ENCODE measurements around the gene ADRA2C. TPM values are rescaled to one million over a fixed set of nuclear protein-coding genes. Genes with fewer than 3 reads are reported as not detected.

Gene ADRA2C
- polyA plus RNA-seq, 12 donors: 1.2 to 2.7 (median 1.8) TPM; not detected in 2

DNA sequence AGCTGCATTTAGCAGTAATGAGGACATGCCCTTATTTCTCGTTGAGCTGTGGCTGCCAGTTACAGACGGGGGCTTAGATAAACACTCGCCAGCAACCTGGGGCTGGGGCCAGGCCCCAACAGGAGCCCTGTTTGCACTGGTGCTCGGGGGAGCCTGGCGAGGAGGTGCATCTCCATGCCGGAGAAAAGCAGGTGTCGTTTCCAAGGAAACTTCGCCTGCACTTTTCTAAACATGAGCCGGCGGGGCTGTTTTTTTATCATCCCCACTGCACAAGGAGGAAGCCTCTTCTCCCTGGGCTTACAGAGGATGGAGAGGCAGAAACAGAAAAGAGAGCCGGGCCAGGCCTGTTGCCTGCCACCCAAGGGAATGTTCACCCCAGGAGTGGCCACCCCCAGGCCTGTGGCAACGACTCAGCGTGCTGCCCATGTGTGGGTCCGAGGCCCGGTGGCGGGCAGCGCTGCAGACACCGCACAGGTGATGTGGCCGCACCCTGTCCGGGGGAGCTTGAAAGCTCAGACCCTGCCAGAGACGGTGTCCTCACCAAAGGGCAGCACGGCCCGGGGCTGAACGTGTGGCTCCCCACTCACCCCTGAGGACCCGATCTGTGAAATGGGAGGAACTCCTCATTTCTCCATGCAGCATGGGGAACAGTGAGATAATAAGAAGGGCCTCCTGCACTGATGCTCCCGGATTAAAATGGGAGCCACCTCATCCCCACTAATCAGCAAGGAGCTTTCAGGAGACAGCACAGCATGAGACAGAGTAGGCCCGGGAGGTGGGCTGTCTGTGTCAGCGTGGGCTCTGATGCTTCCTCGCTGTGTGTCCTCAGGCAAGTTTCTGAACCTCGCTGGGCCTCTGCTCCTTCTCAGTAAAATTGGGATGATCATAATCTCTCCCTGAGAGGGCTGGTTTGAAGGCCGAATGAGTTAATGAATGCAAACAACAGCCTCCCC is 33.8 kb upstream of the ADRA2C start:
- no peak for DNase-seq

DNA sequence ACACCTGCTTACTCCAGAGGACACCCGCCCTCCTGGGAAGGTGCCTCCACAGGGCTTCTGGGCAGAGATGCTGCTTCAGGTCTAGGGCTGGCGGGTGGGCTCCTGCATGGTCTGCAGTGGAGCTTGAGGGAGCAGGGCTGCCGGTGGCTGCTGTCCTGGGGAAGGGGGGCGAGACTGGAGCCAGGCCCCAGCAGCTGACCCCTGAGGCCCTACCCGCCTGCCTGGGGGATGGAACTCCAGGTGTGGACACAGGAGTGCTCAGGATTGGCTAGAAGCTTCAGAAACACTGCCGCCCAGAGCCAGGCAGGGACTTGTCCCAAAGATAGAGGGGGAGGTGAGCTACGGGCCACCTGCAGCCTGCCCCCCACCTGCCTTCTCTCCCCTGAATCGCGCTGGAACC is 33.0 kb upstream of the ADRA2C start:
- no peak for DNase-seq

DNA sequence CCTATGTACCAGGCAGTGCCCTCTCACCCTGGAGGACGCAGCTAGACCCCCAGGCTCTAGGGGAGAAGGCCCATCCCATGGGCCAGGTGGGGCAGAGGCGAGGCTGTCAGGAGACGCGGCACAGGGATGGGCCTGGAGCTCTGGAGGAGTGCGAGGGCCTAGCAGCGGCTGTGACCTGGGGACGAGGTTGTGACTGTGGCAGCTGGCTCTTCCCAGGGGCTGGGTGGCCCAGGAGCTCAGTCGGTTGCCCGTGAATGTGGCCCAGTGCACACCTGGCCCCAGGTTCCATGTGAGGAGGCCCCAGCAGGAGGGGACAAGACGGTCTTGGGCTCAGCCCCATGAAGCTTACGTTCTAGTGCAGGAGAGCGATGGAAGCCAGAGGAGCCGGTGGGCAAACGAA is 31.0 kb upstream of the ADRA2C start:
- no peak for DNase-seq

DNA sequence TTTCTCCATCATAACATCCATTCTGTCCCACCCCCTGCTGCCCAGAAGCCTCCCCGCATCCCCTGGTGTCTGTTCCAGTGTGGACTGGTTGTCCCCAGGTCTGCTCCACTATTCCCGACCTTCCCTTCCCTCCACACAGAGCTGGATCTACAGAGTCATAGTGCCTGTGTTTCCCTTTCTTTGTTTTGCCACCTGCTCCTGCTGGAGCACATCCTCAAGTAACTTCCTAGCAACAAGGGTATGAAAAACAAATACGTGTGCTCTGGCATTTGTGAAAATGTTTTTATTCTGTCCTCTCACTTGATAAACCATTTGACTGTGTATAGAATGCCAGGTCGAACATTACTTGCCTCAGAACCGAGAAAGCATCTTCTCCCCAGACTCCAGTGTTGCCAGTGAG is 29.9 kb upstream of the ADRA2C start:
- DNase-seq: no peak

DNA sequence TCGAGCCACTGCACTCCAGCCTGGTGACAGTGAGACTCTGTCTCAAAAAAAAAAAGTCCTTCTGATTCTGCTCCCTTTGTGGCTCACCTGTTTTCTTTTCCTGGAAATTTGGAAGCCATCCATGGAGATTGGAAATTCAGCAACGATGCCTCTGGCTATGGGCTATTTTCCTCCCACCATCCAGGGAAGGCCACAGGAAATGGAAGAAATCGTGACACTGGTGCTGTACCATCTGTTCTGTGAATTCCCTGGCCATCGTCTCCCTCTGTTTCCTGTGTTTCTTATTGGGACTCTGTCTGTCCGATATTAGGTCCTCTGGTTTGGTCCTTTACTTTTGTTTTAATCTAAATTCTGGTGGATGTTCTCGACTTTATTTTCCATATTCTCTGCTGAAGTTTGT is 29.4 kb upstream of the ADRA2C start:
- no peak for DNase-seq

DNA sequence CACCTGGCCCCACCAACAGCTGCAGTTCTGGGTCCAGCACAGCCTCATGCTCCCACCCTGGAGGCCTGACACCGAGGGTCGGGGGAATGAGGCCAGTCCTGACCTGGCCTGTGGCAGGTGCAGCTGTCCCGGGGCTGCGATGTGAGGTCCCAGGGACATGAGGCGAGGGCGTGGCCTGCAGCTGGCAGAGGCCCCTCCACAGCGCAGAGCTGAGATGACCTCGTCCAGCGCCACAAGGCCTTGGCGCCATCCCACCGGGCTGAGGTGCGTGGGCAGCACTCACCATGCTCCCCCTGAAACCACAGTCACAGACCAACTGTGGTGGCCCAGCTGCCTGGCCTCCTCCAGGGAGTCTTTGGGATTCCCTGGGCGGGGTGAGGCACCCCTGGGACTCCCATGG is 26.6 kb upstream of the ADRA2C start:
- no peak for DNase-seq

DNA sequence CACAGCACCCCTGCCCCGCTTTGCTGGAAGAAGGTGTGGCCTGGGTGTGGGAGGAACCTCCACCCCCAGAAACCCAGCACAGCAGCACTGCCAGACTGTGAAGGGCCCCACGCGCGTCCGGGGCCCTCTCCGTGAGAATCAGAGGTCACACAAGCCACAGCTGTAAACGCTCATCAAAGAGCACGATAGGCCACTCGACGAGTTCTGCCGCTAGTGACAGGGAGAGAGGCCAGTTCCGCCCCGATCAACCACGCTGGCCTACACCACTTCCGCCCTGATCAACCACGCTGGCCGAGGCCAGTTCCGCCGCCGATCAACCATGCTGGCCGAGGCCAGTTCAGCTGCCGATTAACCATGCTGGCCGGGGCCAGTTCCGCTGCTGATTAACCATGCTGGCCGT is 25.9 kb upstream of the ADRA2C start:
- no peak for DNase-seq

DNA sequence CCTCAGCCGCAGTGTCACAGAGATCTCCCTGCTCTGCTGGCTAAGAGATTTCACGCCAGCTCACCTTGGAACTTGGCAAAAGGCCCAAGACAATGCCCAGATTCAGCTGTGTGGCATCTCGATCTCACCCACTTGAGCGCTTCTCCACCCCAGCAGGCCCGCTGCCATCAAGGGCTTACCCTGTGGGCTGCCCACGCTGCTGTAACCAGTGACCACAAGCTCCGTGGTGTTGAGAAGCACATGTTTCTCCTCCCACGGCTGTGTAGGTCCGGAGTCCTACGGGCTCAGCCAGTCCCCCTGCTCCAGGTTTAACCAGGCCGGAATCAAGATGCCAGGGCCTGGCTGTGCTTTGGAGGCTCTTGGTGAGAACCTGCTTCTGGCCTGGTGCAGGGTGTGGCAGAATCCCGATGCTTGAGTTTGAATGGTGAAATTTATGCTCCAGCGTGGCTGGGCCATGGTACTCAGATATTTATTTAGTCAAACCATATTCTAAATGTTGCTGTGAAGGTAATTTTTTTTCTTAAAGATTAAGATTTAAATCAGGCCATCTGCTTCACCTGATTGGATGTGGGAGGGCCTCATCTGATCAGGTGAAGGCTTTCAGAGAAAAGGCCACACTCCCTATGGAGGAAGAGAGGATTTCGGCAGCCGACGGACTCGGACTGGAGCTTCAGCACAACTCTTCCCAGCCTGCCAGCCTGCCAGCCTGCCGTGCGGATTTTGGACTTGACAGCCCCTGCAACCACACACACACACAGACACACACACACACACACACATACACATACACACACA is 24.8 kb upstream of the ADRA2C start:
- DNase-seq: no peak

DNA sequence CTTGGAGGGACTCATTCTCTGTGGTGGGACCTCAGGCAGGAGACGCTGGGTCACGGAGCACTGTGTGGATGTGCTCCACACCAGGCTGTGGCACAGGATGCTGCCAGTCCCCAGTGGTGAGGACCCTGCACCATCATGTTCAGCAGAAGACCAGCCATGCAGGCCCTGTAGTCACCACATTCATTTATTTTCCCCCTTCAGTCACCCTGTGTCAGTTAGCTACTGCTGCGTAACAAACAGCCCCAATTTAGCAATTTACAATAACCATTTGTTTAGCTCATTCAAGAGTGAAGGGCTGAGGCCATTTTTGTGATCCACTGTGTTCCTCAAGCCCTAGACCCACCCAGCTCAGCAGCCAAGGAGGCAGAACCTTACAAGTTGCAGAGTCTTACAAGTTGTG is 23.6 kb upstream of the ADRA2C start:
- no peak for DNase-seq

DNA sequence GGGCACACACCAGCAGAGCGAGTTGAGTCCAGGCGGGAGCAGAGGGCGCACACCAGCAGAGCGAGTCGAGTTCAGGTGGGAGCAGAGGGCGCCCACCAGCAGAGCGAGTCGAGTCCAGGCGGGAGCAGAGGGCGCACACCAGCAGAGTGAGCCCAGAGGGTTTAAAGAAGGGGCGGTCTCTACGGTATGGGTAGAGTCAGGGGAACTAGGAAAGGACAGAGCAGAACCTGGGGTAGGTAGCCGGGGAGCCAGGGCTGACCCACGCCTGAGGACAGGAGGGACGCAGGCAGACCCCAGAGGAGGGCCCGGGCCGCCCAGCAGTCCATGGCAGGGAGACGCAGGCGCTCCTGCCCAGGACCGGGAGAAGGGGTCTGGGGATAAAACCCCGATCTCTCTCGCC is 22.0 kb upstream of the ADRA2C start:
- DNase-seq: no peak

DNA sequence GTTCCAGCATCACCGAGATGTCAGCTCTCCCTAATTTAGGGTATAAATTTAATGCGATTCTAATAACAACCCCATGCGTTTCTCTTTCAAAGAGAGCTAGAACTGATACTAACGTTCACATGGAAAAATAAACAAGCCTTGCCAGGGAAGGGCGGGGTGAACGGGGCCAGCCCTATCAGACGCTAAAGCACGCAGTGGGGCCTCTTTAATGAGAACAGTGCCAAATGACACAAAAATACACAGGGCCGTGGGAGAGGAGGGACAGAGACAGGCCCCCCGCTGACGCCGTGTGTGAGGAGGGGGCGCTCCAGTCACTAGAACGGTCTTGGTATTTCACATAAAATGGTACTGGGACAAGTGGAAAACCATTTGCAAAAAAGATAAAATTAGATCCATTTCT is 21.3 kb upstream of the ADRA2C start:
- DNase-seq: no peak

DNA sequence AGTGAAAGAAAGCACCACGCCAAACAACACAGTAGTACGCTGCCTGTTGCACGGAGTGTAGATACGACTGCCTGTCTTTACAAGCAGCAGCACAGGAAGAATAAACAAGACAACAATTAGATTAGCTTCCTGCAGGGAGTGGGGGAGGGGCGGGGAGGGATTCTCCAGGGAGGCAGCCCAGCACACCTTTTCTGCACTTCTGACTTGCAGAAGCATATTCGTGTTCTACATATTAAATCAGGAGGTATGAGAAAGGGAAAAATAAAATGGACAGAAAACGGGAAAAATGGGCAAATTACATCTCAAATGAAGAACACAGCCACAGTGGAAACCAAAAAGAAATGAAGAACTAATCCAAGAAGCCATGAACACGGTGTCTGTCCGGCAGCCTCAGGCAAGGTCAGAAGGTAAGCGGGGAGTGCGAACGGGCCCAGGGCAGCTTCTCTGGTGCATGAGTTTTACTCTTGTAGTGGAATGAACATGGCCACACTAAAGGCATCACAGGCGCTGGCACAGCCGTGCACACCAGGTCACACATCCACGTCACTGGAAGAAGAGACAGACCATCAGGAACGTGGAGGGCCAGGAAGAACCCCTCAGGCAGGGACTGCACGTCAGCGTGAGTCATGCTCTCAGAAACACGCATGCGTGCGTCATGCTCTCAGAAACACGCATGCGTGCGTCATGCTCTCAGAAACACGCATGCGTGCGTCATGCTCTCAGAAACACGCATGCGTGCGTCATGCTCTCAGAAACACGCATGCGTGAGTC is 20.1 kb upstream of the ADRA2C start:
- DNase-seq: no peak

DNA sequence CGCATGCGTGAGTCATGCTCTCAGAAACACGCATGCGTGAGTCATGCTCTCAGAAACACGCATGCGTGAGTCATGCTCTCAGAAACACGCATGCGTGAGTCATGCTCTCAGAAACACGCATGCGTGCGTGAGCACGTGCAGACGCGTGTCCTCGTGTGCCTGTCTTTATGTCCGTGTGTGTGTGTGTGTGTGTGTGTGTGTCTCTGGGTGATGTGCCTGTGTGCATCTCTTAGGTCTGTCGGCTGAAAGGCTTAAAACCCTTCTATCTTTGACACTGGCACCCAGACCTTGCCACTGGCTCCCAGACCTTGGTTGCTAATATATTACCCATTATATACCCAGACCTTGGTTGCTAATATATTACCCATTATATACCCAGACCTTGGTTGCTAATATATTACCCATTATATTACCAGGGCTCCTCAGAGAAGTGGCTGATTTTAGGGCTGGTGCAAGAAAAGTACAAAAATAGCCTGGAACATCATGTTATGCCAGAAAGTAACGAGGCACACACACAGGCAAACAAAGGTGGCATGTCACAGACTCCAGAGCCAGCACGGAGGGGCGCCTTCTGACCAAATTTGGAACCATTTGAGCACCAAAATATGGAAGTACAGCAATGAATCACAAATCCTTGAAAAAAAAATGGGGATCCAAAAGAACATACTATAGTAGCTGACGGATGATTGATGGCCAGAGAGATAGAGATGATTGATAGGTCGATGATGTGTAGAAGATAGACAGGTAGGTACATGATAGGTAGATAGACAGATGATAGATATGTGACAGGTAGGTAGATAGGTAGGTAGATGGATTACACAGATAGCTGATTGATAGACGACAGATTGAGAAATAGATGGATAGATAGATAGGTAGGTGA is 19.2 kb upstream of the ADRA2C start:
- no peak for DNase-seq

DNA sequence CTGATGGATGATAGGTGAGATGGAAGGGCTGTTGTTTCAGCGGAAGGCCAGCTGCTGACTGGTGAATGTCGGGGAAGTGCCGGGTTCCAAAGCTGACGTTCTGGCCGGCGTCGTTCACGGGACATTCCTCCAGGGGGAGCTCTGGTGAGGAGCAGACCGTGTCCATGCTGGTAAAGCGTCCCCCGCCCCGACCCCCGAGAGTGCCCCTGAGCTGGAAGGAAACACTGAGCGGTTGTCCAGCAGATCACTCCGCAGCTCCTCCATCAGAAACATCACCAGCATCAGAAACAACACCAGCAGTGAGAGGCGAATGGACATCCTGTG is 18.6 kb upstream of the ADRA2C start:
- DNase-seq: no peak

DNA sequence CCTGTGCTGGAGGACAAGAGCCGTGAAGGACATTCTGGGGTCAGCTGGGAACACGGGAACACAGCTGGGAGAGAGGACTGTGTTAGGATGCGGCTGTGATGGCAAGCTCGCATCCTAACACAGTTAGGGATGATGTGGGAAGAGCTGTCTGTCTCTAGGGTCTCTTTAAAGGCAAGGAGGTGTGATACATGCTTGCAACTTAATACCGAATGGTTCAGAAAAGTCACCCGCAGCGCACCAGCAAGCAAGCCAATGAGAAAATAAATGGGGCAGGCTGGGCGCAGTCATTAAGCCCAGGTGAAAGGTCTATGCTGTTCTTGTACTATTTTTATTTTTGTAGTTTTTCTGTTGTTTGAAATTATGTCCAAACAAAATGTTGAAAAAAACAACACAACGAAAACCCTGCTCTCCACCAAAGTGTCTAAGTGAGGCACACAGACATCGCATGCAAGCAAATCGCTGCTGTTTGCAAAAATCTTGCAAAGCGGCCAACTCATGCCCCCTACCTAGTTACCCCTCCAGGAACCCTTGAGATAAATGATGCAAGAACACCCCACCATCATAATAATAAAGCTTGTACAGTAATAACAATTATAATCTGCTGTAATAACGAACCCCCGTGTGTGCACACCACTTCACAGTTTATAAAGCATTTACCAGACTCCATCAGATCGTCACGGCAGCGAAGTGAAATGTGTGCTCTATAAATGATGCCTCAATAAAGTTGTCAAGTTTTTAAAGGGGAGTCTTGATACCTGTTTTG is 17.9 kb upstream of the ADRA2C start:
- DNase-seq: no peak

DNA sequence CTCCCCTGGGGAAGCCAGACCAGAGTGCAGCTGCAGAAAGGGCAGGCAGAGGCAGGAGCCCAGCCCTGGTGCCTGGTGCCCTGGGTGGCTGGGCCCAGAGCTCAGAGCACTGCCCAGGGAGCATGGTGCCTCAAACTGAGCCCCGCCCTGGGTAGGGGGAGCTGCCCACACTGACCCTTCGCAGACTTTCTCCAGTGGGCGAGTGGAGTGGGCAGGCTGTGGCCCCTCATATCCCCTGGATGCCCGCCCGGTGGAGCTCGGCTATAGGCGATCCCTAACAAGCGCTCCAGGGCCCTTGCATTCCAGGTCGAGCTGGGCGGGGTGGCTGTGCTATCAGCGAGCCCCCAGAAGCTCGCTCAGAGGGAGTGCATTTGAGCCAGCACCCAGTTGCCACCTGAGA is 17.1 kb upstream of the ADRA2C start:
- DNase-seq: no peak

DNA sequence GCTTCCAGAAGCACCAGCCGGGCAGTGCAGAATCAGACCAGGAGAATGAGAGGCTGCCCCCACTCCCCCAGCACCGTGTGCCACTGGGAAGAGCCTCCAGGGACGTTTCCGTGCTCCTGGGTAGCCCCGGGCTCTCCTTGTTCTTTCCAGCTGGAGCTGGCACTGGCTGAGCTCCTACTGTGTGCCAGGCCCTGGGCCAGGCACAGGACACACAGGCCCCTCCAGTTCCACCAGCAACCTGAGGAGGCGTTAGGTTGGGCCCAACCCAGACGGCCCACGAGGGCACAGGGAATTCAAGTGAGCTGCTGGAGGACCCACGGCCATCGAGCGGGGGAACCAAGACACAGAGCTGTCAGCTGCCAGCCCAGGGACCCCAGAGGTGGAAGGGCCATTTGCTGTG is 15.9 kb upstream of the ADRA2C start:
- DNase-seq: no peak

DNA sequence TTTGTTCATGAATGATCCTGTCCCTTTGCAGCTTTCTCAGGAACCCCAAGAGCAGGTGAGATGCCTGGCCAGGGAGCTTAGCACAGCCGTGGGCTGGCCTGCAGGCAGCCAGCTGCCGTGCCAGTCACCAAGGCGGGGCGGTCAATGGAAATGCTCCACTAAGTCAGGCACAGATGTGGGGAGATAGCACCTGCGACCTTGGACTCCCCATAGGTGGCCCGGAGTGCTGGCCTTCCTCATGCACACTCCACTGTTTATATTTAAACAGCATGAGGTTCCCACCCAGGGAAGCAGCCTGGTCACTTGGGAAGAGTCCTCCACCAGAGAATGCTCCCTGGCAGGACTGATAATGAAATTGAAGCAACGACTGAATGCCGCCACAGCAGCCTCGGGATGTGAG is 14.2 kb upstream of the ADRA2C start:
- DNase-seq: no peak

DNA sequence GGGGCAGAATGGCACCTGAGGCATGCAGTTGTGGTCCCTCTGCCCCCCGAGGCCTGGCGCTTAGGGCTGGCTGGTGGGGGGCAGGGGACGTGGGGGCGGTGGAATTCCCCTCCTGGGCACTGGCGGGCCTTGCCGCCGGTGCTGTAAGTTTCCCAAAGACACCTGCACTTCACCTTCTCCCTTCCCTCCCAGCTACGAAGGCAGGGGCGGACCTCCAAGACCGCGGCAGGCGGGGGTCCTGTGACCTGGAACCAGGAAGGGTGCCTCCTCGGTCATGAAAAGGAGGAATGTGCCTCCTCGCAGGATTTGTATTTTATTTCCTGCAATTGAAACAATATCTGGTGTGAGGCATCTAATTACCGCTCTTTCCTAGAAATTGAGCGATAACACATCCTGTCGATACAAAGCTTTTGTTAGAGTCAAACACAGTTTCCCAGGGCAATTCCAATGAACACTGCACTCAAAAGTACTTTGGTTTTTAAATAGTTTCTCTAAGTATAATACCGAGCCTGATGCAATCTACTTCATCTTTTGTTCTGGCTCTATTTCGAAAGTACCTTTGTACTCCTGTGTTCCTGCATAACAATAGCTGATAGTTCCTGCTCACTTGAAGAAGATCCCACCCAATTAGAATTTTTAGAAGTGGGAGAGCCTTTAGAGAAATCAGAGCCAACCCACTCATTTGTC is 12.3 kb upstream of the ADRA2C start:
- no peak for DNase-seq
